ENCODE results near the gene WWC2.
"Not testable (repeated sequence)": the region's sequence is repeated elsewhere in the genome, so short reads cannot be mapped to it uniquely, and the experiment has no call there.

WWC2 gene

DNA sequence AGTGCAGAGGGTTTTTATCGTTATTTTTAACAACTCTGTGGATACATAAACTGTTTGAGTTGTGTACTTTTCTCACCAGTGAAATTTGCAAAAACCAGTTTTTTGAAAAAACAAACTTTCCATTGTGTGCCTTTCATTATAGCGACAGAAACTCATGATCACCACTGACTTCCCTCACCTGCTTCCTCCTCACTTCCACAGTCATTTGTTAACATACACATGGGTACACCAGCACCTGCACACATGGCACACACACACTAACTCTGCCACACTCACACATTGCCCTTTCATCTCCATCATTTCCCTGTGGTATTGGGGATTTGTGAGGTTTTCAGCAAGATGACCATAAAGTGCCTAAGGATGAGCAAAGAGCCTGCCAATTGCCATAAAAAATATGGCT, 200.4 kb downstream of the WWC2 start:
- DNase-seq = no peak

DNA sequence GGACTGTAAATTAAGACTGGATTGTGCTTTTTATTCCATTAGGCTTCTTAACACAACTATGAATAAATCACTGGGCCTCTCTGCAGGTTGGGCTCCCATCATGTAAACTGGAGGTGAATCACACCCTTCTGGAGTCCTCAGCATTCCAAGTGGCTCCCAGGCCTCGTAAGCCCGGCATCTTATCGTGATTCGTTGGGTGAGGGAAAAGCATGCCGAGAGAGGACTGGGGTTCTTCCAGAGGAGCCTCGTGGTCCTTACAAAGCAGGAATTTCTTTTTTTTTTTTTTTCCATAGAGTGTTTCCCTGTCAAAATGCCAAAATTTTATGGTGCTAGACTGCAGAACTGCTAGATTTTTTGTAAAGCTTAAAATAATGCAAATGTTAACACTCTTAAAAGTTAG, 201.0 kb downstream of the WWC2 start:
- DNase-seq = no peak
- no peak for ATAC-seq

More for the DNA sequence above, 200.4 kb downstream of the WWC2 start:
- no peak for ATAC-seq

DNA sequence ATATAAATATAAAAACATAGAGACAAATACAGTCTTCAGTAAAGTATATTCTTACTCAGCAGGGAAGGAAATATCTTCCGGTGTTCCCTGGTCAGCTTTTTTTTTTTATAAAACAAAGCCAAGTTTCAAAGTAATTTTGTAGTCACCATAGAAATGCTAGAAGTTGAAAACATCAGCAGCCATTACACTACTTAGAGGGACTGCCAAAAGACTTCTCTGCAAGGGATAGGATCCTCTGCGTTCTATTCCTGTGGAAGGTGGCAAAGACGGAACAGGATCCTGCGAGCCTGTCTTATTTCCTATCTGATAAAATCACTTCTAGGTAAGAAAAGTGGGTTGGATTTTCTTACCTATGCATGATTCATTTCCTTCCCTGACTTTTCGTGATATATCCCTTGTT, 201.6 kb downstream of the WWC2 start:
- DNase-seq = no peak
- ATAC-seq = no peak

DNA sequence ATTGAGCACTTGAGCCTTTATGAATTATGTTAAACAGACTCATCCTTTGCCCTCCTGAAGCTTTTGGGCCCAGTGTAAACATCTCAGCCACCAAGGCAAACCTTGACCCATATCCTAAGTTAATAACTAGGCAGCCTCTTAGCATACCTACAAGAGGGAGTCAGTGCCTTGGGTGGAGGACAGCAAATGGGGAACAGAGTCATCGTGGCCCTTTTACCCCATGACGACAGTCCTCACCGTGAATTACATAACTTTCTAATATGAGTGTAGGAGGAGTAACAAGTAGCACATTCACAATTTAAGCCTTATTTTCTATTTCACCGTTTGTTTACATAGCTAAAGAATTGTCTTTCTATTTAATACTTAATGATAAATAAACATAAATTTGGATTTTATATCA, 204.2 kb downstream of the WWC2 start:
- DNase-seq (no peak), ATAC-seq (no peak)

DNA sequence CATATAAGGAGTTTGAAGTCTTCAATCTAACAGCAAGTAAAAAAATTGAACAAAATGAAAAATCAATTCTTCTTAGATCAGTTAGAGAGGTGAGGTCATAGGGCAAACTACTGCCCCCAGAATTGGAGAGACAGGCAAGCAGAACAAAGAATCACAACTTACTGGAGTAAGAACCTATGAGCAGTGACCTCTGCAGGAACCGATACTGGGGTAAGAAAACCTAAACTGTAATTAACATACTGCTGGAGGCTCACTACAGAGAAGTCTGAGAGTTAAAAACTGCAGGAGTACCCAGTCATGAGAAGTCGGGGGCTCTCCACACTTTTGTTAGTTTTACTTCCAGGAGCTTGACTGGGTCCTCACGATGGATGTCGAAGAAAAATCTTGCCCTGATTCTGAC, 205.0 kb downstream of the WWC2 start:
- no peak for DNase-seq
- no peak for ATAC-seq

DNA sequence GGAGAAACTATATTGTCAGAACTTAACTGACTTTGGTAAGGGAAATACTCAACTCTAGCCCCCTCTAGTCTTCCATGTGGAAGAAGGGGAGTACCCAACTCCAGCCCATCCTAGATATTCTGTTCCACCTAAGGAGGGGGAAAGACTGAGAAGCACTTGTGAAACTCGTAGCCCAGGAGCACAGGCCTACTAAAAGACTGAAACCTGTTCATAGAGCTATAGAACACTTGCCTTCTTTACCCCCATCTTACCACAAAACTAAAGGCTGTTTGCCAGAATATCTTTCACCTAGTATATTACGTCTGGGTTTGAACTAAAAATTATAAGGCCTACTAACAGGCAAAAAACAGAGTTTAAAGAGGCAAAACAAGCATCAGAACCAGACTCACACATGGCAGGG, 205.5 kb downstream of the WWC2 start:
- DNase-seq (no peak), ATAC-seq (no peak)

DNA sequence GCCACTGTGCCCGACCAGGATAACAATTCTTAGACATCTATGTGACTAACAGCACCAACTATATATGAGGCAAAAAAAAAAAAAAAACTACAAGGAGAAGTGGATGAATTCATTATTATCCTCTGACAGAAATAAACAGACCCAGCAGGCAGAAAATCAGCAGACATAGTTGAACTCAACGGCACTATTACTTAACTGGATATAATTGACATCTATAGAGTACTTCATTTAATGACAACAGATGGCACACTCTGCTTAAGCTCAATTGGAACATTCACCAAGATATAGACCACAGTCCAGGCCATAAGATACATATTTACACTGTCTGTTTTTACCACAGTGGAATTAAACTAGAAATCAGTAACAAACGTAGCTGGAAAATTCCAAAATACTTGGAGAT, 207.8 kb downstream of the WWC2 start:
- ATAC-seq (no peak), DNase-seq (no peak)

DNA sequence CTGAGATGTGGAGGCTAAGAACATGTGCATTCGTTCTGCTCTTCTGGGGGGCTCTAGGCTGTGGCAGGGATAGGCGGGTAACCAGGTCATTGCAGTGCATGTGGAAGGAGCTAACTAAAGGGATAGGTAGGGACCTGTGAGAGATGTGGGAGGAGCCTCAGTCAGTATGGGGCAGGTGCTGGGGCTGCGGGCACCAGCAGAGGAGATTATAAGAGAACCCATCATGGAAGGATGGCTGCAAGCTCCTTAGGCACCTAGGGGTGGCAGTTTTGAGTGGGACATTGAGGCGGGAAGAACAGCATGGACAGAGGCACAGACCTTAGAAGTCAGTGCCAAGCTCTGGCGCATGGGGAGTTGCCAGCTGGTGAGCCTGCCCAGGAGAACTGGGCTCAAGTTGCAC, 213.8 kb downstream of the WWC2 start:
- DNase-seq (no peak), ATAC-seq (no peak)

DNA sequence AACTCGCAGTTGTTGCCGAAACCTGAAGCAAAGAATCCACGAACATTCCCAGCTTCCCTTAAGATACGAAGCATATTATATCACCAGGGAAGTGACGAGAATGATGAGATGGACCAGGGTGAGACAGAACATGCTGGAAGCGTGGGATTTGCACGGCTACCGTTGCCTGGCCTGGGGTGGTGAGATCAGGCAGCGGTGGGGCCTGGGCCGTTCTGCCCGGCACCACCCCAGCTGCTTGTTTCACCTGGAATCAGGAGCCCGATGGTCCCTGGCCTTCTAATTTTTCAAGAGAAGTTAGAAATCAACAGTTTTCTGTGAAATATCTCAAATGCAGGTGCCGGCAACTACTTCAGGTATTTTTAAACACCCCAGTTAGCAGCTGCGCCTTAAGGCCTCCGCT, 215.3 kb downstream of the WWC2 start:
- ATAC-seq = no peak

DNA sequence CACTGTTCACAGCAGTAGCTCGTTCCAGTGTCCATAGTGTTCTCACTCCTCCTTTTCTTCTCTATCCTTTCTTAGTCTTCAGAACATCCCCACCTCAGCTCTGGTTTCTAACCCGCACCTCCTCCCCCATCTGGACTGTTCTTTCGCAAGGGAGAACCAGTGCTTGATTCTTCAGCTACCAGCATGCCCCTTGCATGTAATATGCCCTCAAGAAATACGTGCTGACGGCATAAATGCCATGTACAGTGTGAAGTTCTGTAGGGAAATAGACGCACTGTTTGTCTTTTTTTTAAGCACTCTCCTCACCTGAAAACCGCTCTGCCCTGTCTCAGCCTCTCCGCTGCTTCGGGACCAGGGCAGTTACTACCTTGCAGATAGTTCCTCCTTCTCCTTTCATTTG, 215.7 kb downstream of the WWC2 start:
- no peak for DNase-seq
- ATAC-seq = no peak

More for the DNA sequence above, 215.3 kb downstream of the WWC2 start:
- DNase-seq = no peak

DNA sequence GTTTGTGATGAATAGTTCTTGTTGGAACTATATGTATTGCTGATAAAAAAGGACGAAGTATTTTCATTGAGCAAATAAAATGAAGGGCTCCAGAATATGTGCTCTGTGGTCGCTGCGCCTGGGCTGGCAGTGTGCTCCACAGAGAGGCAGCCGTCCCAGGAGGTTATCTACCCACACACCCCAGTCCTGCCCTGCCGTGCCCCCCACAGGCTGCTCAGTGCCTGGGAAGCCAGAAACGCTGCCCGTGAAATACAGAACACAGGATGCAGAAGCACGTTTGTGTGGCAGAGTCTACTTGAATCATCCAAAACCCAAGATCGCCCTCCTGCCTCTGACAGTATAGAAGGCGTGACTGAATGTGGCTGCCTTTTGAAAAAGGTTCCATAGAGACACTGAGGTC, 219.6 kb downstream of the WWC2 start:
- ATAC-seq = no peak
- no peak for DNase-seq

DNA sequence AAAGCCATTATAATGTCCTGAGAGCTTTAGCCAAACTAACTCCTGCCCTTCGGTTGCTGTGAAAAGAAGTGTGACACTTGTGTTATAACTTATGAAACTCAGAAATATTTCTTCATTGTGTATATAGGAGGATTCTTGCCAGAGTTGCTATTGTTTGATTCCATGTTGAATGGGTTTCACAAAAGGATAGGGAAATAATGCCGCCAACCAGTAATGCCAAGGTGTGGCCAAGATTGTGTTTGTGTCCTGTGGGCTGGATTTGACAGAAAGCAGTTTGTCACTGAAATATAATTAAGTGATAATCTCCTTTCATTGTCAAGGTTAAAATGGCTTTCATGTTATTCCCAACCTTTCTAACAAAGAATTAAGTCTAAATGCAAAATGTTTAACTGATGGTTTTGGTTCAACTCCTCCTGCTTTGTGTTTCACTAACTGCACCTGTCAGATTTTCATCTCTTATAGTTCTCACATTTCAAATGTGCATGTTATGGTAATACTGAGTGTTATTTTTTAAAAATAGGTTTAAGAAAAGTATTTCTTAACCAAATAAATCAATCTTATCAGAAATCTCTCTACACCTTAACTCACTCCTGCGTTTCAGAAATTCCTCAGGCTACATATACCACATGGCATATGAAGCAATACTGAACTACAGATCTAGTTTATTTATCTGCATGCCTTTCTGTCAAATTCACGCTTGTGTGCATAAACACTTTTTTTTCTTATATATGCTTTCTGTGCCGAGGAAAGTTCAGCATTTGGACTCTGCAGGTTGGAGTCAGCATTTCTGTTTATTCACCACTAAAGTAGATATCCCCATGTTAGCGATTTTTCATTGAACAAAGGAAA, 221.4 kb downstream of the WWC2 start, which contains the start of gene CLDN22:
TSS of gene CLDN22 (minus strand) at position 66 of the 849 bp plus-strand sequence. CDS start at position 8, 58 bp downstream.
- no peak for DNase-seq
- ATAC-seq = no peak

DNA sequence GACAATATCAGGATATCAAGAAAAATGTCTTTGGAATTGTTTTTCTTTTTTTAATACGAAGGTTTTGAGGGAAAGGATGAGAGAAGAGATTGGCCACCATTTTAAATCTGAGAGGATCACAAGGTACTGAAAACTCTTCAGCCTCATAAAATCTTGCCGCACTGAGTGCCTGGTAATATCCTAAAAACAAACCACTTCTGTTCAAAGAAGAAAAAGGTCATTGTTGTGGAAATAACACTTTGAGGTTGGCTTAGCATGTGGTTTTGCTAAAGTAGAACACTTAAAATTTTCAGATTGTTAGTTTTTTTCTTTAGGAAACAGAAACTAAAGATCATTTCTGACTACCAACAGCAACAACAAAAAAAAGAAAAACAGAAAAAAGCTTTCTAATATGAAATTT, 222.0 kb downstream of the WWC2 start:
- DNase-seq = no peak
- peak; percentile 28 for ATAC-seq

DNA sequence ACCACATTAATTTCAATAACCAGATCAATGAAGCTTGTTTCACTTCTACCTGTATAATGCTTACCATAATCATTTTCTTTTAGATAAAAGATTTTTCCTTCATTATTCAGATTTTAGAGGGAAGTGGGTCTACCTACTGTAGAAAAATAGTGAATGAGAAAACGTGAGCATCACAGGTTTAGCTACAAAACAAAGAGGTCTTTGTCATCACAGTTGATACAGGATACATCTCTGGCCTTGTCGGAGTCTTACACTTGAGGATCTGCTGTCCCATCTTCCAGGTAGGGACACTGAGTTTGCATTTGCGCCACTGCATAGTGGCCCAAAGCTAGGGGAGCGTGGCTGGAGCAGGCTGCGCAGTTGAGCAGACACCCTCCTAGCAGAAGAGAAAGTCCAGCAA, 222.5 kb downstream of the WWC2 start:
- ATAC-seq = no peak

DNA sequence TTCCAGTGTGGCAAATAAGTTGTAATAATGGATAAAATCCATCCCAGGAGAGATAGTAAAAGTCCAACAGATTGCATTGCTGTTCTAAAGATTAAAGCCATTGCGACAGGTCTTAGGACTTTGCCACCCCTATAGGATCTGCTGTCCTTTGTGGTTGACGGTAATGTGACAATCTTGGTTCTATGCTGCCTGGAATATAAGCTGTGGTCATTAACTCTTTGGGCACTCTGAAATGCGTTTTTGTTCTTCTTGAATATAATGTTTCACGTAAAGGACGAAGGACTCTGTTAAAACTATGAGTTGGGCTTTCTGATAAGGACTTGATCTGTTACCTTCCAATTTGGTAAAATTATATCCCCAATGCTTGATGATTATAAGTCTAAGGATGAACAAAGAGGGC, 223.3 kb downstream of the WWC2 start, which contains the start of gene CLDN24:
TSS of gene CLDN24 (minus strand) at position 101 of the 400 bp plus-strand sequence. CDS start at position 101, 0 bp downstream.
- ATAC-seq (no peak), DNase-seq (no peak)

More for the DNA sequence above, 222.5 kb downstream of the WWC2 start:
- DNase-seq = no peak

DNA sequence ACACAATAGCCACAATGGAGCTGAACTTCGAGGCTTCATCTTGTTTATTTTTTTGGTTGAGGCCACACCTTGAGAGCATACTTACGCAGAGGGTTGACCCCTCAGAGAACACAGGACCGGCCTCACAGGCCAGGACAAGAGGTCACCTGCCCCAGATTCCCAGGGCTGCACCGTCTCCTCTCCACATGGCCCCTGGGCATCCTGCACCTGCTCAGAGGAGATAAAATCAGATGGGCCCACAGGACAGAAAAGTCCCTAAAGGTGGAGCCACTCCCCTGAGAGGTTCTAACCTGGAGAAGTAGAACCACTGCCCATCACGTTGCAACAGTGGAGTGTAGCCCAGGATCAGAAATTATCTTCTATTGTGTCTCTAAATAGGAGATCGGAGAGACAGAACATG, 224.2 kb downstream of the WWC2 start:
- no peak for ATAC-seq
- no peak for DNase-seq

DNA sequence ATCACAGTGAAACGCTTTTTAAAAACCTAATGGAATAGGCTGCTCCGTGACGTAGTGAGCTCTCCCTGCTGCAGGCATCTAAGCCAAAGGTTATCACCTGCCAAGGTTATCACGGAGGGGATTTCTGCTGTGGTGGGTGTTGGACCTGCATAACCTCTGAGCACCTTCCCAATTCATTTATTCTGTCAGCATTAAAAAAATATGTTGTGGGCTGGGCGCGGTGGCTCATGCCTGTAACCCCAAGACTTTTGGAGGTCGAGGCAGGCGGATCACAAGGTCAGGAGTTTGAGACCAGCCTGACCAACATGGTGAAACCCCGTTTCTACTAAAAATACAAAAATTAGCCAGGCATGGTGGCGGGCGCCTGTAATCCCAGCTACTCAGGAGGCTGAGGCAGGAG, 225.0 kb downstream of the WWC2 start:
- not testable (repeated sequence) for ATAC-seq, DNase-seq

DNA sequence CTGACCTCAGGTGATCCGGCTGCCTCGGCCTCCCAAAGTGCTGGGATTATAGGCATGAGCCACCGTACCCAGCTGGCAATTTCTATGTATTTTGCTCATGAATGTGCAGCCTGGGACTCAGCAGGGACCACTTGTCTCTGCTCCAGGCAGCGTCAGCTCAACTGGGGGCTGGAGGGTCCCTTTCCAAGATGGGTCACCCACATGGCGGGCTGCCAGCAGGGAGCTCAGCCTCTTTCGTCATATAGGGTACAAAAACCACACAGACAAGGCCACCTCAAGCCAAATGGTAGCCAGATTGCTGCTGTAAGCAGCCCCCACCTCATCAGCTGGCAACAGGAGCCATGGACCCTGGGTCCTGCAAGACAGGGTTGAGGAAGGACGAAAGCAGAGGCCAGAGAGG, 225.6 kb downstream of the WWC2 start:
- DNase-seq (no peak), ATAC-seq (no peak)

DNA sequence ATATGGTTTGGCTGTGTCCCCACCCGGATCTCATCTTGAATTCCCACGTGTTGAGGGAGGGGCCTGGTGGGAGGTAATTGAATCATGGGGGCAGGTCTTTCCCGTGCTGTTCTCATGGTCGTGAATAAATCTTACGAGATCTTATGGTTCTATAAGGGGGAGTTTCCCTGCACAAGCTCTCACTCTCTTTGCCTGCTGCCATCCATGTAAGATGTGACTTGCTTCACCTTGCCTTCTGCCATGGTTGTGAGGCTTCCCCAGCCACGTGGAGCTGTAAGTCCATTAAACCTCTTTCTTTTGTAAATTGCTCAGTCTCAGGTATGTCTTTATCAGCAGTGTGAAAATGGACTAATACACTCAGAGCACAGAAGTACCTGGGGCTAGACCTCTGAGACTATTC, 227.3 kb downstream of the WWC2 start:
- DNase-seq, ATAC-seq: not testable (repeated sequence)

DNA sequence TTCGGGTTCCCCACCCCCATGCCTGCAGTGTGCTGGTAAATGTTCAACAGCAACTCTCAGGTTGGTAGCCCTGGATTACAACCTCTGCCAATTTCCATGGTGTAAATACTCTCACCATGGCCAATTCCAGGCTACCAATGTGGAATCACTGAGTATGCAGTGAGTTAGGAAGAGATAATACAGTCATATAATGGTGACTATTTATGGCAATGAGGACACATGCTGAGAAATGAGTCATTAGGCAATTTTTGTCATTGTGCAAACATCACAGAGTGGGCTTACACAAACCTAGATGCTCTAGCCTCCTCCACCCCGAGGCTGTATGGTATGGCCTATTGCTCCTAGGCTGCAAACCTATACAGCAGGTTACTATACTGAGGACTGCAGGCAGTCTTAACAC, 227.8 kb downstream of the WWC2 start:
- ATAC-seq (no peak), DNase-seq (no peak)

DNA sequence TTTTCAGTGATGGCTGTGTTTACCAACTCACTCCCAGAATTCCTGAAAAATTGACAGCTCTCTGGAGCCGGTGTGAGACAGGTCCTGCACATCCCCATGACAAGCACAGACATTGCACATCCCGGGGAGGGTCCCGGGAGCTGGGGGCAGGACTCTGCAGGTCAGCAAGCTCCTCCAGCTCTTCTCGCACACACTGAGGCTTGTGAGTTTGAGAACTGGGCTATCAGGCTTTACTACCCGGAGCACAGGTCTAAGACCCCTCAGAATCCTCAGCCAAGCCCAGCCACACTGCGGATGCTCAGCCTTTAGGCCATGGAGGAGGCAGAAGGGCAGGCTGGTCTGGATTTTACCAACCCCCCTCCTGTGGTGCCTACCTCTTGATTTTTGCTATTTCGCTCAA, 228.8 kb downstream of the WWC2 start:
- ATAC-seq = no peak
- DNase-seq = no peak

DNA sequence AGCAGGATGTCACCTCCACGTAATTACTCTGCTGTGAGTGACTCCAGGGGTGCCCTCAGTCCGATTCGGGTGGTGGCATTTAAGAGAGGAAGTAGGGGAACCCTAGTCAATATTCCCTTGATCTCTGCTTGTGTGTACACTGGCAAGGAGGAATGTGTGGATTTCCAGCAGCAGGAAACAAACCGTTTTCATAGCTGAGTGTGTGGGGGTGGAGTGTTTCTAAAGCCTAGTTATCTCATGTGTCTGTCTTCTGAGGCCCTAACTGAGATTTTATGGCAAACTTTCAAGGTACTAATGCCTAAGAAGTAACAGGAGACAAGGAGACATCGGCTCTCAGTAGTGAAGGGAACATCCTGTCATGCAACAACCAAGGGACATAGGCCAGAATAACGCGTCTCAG, 229.8 kb downstream of the WWC2 start:
- ATAC-seq = no peak
- DNase-seq = no peak

DNA sequence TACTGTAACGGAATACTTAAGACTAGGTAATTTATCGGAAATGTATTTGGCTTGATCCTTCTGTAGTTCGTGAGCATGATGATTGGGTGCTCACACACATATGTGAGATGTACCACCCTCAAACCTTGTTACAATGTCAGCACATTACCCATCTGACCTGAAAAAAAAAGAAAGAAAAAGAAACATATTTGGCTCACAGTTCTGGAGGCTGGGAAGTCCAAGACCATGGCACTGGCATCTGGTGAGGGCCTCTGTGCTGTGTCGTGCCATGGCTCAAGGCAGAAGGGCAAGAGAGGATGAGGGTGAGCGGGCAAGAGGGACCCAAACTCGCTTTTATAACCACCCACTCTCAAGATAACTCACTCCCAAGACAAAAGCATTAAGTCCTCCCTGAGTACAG, 230.2 kb downstream of the WWC2 start:
- no peak for ATAC-seq
- DNase-seq = no peak
